ENCODE results near the gene SH3RF1.
A peak's percentile ranks its signal among the peaks of the same experiment; 100 is the strongest.

SH3RF1 gene

DNA sequence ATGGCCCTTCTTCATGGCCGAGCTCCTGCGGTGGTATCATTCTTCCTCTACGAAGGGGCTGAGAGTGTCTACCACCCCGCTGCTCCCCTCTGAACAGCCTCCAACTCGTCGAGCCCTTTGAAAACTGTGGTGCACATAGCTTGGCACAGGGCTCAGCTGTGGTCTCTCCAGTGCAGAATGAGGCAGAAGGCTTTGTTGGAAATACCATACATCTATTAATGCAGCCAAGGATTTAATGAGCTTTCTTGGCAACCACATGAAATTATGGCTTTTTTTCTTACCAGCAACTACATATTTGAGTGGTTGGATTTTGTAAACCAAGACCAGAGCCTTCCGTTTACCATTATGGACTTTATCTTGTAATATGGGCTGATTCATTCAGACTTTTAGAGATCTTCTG lies 199.0 kb downstream of the SH3RF1 start:
- no peak overlapping the region for H3K4me3 ChIP-seq (ENCODE audit: low read depth, low read length)
- no peak for DNase-seq (ENCODE audit: low read depth)
- TF ChIP-seq, protein P1, sequence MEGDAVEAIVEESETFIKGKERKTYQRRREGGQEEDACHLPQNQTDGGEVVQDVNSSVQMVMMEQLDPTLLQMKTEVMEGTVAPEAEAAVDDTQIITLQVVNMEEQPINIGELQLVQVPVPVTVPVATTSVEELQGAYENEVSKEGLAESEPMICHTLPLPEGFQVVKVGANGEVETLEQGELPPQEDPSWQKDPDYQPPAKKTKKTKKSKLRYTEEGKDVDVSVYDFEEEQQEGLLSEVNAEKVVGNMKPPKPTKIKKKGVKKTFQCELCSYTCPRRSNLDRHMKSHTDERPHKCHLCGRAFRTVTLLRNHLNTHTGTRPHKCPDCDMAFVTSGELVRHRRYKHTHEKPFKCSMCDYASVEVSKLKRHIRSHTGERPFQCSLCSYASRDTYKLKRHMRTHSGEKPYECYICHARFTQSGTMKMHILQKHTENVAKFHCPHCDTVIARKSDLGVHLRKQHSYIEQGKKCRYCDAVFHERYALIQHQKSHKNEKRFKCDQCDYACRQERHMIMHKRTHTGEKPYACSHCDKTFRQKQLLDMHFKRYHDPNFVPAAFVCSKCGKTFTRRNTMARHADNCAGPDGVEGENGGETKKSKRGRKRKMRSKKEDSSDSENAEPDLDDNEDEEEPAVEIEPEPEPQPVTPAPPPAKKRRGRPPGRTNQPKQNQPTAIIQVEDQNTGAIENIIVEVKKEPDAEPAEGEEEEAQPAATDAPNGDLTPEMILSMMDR (IDR thresholded peaks at IDR 0.05; ENCODE audit: control insufficient read depth, extremely low read depth, insufficient read depth), result no peak

GRCh38 chr4:169070895-169071218 lies 199.9 kb downstream of the SH3RF1 start:
- peak; percentile 91 for DNase-seq (ENCODE audit: low read depth)
- TF ChIP-seq, protein P1 (IDR thresholded peaks at IDR 0.05; ENCODE audit: control insufficient read depth, extremely low read depth, insufficient read depth), result no peak

GRCh38 chr4:169070071-169070894 lies 200.5 kb downstream of the SH3RF1 start:
- DNase-seq (ENCODE audit: low read depth), result peak; percentile 96
- H3K4me3 ChIP-seq (ENCODE audit: low read depth, low read length), result peak overlapping the region; percentile 21; the same call in 1 of the 2 replicates
- TF ChIP-seq, protein P1 (IDR thresholded peaks at IDR 0.05; ENCODE audit: control insufficient read depth, extremely low read depth, insufficient read depth), result no peak

More at GRCh38 chr4:169070895-169071218, 199.9 kb downstream of the SH3RF1 start:
- H3K4me3 ChIP-seq (ENCODE audit: low read depth, low read length), result no peak overlapping the region

GRCh38 chr4:169068423-169068822 lies 202.3 kb downstream of the SH3RF1 start:
- no peak for DNase-seq (ENCODE audit: low read depth)

GRCh38 chr4:169066934-169067333 lies 203.8 kb downstream of the SH3RF1 start:
- TF ChIP-seq, protein P1 (IDR thresholded peaks at IDR 0.05; ENCODE audit: control insufficient read depth, extremely low read depth, insufficient read depth), result no peak
- no peak for DNase-seq (ENCODE audit: low read depth)

More at GRCh38 chr4:169068423-169068822, 202.3 kb downstream of the SH3RF1 start:
- TF ChIP-seq, protein P1 (IDR thresholded peaks at IDR 0.05; ENCODE audit: control insufficient read depth, extremely low read depth, insufficient read depth), result no peak
- no peak overlapping the region for H3K4me3 ChIP-seq (ENCODE audit: low read depth, low read length)

GRCh38 chr4:169064296-169064695 lies 206.5 kb downstream of the SH3RF1 start:
- DNase-seq (ENCODE audit: low read depth), result no peak
- TF ChIP-seq, protein P1 (IDR thresholded peaks at IDR 0.05; ENCODE audit: control insufficient read depth, extremely low read depth, insufficient read depth), result no peak
- no peak overlapping the region for H3K4me3 ChIP-seq (ENCODE audit: low read depth, low read length)

More at GRCh38 chr4:169066934-169067333, 203.8 kb downstream of the SH3RF1 start:
- no peak overlapping the region for H3K4me3 ChIP-seq (ENCODE audit: low read depth, low read length)

Measured in LNCaP clone FGC (cell line).